Measurements from ENCODE around the gene BMP8A. TPM values are rescaled to one million over a fixed set of nuclear protein-coding genes. Genes with fewer than 3 reads are reported as not detected.

BMP8A gene
- total and polyA plus RNA-seq, 12 donors, result 0.16 to 1.8 (median 0.66) TPM; not detected in 3

DNA sequence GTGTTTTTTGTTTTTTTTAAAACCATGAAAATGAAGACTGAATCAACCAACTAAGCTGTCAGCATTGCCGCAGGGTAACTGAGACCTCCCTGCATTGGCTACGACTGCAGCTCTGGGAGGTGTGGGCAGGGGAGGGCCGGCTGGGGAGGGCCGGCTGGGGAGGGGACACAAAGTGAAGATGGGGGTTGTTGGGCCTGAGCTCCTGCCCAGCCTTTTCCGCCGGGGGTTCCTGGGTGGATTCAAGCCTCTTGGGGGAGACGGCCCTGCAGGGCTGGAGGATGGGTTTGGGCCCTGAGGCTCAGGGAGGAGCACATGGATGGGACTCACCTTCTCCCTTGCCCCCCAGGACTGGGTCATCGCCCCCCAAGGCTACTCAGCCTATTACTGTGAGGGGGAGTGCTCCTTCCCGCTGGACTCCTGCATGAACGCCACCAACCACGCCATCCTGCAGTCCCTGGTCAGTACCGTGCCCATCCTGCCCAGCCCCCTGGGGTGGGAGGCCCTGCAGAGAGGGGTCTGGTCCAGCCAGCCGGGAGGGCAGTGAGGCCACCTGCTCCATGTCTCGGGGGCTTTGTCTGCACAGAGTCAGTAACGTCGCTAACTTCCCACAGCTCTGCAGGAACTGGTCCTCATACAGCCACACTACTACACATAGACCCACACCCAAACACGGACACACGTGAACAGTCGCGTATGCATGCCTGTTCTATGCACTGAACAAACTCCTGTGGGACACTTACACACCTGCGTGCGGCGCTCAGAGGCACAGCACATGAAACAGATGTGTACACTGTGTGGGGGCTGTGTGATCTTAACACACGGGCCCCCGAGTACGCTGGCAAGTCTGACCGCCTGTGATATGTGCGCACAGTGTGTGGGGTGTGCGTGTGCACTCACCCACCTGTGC lies 31.5 kb downstream of the BMP8A start:
- Histone ChIP-seq H3K4me1 (no peaks in the 10 kb centered on the region), H3K27me3 (no peaks in the 10 kb centered on the region), H3K27ac (no peak overlapping the region), H3K36me3 (peaks cover 0 to 33% (median 4%) of the 10 kb centered on the region in 9 donors), H3K4me3 (no peak overlapping the region), H3K9me3 (no peaks in the 10 kb centered on the region)
- intact Hi-C loops (cut with DNase I), result loop anchor here in 1 of 10 donors (5.0 kb wide), 1 partner anchor 239 kb away; no protein-coding TSS in a partner anchor
- no peak for DNase-seq
- no peak for TF ChIP-seq CTCF (IDR thresholded peaks at IDR 0.05)
- 85 to 87% methylated on average over 29 of the region's 29 CpGs for WGBS, 2 donors
- peak in 1 of 8 donors; percentile 20 for ATAC-seq

DNA sequence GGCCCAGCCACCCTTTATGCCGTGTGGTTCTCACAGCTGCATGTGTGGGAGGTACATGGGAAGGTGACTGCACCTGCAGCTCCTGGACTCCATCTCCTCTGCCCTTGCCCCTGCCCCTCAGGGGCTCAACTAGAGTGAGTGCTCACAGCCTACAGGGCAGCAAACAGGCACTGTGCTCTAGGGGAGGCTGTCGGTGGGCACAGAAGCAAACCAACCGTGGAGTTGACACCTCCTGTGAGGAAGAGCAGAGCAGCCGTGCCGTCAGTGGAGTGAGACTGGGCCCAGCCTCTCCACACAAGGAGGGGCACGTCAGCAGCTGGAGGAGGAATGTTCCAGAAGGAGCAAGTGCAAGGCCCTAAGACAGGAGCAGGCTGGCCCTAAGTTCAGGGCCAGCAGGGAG lies 32.7 kb downstream of the BMP8A start:
- 63 to 65% methylated on average over 6 of the region's 6 CpGs for WGBS, 2 donors

GRCh38 chr1:39524591-39525365 lies 33.3 kb downstream of the BMP8A start:
- peaks cover 0 to 51% (median 11%) of the 10 kb centered on the region in 9 donors for H3K36me3 ChIP-seq
- no peaks in the 10 kb centered on the region for H3K4me1 ChIP-seq
- peak overlapping the region in 1 of 10 donors; percentile 70 for H3K27ac ChIP-seq
- intact Hi-C loops (cut with DNase I), result loop anchor here in 1 of 10 donors (5.0 kb wide), 2 partner anchors 47 to 238 kb away; no protein-coding TSS in a partner anchor
- no peaks in the 10 kb centered on the region for H3K27me3 ChIP-seq
- no peak for TF ChIP-seq CTCF (IDR thresholded peaks at IDR 0.05)
- DNase-seq, result no peak
- no peak overlapping the region for H3K4me3 ChIP-seq
- H3K9me3 ChIP-seq, result no peaks in the 10 kb centered on the region
- WGBS, 2 donors, result 90% methylated on average over 15 of the region's 15 CpGs
- ATAC-seq, result no peak

More for the DNA sequence above, 32.7 kb downstream of the BMP8A start:
- H3K9me3 ChIP-seq, result no peaks in the 10 kb centered on the region
- no peak overlapping the region for H3K27ac ChIP-seq
- intact Hi-C loops (cut with DNase I), result loop anchor here in 1 of 10 donors (5.0 kb wide), 1 partner anchor 238 kb away; no protein-coding TSS in a partner anchor
- no peak overlapping the region for H3K4me3 ChIP-seq
- no peak for DNase-seq
- H3K4me1 ChIP-seq, result no peaks in the 10 kb centered on the region
- no peak for ATAC-seq
- no peaks in the 10 kb centered on the region for H3K27me3 ChIP-seq
- no peak for TF ChIP-seq CTCF (IDR thresholded peaks at IDR 0.05)
- peaks cover 0 to 45% (median 9%) of the 10 kb centered on the region in 9 donors for H3K36me3 ChIP-seq

All from heart right ventricle (tissue), 16 donors.